DND-41 (cell line): ENCODE results near the gene NPPA.

ENCODE experiments used
- ATAC-seq: fragments of 200-7000 bp; cut with Tn5 transposase; 3 replicates; pipeline ENCODE4 v1.9.1; 2021; ENCODE audit warnings: low read depth; ENCODE audit not compliant: insufficient read depth
- DNase-seq: peaks from one replicate; pipeline ENCODE4 v3.0.0-alpha.2; 2020
- H2AFZ ChIP-seq: 2 replicates; pipeline ENCODE4 v1.6.0; 2012; ENCODE audit warnings: low read depth, low read length
- H3K27ac ChIP-seq: 2 replicates; pipeline ENCODE4 v1.5.1; 2012; ENCODE audit warnings: low read length, inconsistent platforms
- H3K27me3 ChIP-seq: fragments of 200-600 bp; sonication (generic); 2 replicates; pipeline ENCODE4 v1.6.0; 2012; ENCODE audit warnings: low read length, mild to moderate bottlenecking, inconsistent platforms; ENCODE audit not compliant: insufficient read depth, poor library complexity
- H3K36me3 ChIP-seq: 2 replicates; pipeline ENCODE4 v1.5.1; 2012; ENCODE audit warnings: low read length, inconsistent platforms; ENCODE audit not compliant: insufficient read depth
- H3K4me1 ChIP-seq: 2 replicates; pipeline ENCODE4 v1.5.1; 2012; ENCODE audit warnings: mild to moderate bottlenecking, low read length; ENCODE audit not compliant: insufficient read depth
- H3K4me2 ChIP-seq: 2 replicates; pipeline ENCODE4 v1.6.0; 2012; ENCODE audit warnings: mild to moderate bottlenecking, moderate library complexity, low read length, inconsistent platforms; ENCODE audit not compliant: insufficient read depth
- H3K4me3 ChIP-seq, 2 experiments: fragments of 200-600 bp in 1 of 2; shearing (Covaris generic) in 1 of 2; 2 replicates each; pipeline ENCODE4 v1.5.1; 2012 to 2016; ENCODE audit warnings: inconsistent platforms in 2 of 2, low read length in 2 of 2, mild to moderate bottlenecking in 2 of 2, low read depth in 1 of 2, moderate library complexity in 1 of 2
- H3K79me2 ChIP-seq: 2 replicates; pipeline ENCODE4 v1.6.0; 2012; ENCODE audit warnings: low read length, inconsistent platforms; ENCODE audit not compliant: insufficient read depth
- H3K9ac ChIP-seq: 2 replicates; pipeline ENCODE4 v1.6.0; 2012; ENCODE audit warnings: low read depth, mild to moderate bottlenecking, inconsistent platforms, low read length, moderate library complexity
- H3K9me3 ChIP-seq: 2 replicates; pipeline ENCODE4 v1.5.1; 2012; ENCODE audit warnings: low read length, moderate library complexity, mild to moderate bottlenecking, inconsistent platforms; ENCODE audit not compliant: insufficient read depth, severe bottlenecking
- H4K20me1 ChIP-seq: 2 replicates; pipeline ENCODE4 v1.6.0; 2012; ENCODE audit warnings: low read length; ENCODE audit not compliant: insufficient read depth
- EZH2 ChIP-seq: IDR thresholded peaks from 3 replicates; pipeline ENCODE4 v1.6.1; 2012; ENCODE audit warnings: borderline replicate concordance, low read depth, mild to moderate bottlenecking, moderate library complexity, low read length, inconsistent platforms; ENCODE audit not compliant: severe bottlenecking
- TF ChIP-seq, protein P1 (sequence below): IDR thresholded peaks from 2 replicates; pipeline ENCODE4 v1.5.1; 2012; ENCODE audit warnings: borderline replicate concordance, low read length, moderate library complexity, mild to moderate bottlenecking; ENCODE audit not compliant: poor library complexity, severe bottlenecking; ENCODE audit errors: extremely low read depth

NPPA gene

DNA sequence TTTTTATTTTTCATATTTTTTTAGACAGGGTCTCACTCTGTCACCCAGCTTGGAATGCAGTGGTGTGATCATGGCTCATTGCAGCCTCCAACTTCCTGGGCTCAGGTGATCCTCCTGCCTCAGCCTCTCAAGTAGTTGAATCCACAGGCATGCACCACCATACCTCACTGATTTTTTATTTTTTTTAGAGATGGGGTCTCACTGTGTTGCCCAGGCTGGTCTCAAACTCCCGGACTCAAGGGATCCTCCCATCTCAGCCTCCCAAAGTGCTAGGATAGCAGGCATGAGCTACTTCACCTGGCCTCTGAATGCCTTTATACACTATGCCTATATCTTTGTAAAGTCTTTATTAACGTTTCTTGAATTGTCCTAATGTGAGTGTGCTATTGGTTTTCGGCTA, 21.5 kb upstream of the NPPA start:
- TF ChIP-seq, protein P1, sequence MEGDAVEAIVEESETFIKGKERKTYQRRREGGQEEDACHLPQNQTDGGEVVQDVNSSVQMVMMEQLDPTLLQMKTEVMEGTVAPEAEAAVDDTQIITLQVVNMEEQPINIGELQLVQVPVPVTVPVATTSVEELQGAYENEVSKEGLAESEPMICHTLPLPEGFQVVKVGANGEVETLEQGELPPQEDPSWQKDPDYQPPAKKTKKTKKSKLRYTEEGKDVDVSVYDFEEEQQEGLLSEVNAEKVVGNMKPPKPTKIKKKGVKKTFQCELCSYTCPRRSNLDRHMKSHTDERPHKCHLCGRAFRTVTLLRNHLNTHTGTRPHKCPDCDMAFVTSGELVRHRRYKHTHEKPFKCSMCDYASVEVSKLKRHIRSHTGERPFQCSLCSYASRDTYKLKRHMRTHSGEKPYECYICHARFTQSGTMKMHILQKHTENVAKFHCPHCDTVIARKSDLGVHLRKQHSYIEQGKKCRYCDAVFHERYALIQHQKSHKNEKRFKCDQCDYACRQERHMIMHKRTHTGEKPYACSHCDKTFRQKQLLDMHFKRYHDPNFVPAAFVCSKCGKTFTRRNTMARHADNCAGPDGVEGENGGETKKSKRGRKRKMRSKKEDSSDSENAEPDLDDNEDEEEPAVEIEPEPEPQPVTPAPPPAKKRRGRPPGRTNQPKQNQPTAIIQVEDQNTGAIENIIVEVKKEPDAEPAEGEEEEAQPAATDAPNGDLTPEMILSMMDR: no peak
- no peak for TF ChIP-seq EZH2
- H3K27ac ChIP-seq: no peak overlapping the region
- H2AFZ ChIP-seq: no peak overlapping the region
- H3K27me3 ChIP-seq: no peaks in the 10 kb centered on the region
- no peaks in the 10 kb centered on the region for H3K9me3 ChIP-seq
- no peak overlapping the region for H3K9ac ChIP-seq
- 0 out of 2 replicates have a peak, but pooled peaks cover 4% of the 10 kb centered on the region for H4K20me1 ChIP-seq
- H3K4me3 ChIP-seq: no peak overlapping the region
- H3K79me2 ChIP-seq: no peaks in the 10 kb centered on the region
- no peaks in the 10 kb centered on the region for H3K36me3 ChIP-seq
- ATAC-seq (no peak), DNase-seq (no peak)
- no peaks in the 10 kb centered on the region for H3K4me1 ChIP-seq
- H3K4me2 ChIP-seq: no peak overlapping the region

DNA sequence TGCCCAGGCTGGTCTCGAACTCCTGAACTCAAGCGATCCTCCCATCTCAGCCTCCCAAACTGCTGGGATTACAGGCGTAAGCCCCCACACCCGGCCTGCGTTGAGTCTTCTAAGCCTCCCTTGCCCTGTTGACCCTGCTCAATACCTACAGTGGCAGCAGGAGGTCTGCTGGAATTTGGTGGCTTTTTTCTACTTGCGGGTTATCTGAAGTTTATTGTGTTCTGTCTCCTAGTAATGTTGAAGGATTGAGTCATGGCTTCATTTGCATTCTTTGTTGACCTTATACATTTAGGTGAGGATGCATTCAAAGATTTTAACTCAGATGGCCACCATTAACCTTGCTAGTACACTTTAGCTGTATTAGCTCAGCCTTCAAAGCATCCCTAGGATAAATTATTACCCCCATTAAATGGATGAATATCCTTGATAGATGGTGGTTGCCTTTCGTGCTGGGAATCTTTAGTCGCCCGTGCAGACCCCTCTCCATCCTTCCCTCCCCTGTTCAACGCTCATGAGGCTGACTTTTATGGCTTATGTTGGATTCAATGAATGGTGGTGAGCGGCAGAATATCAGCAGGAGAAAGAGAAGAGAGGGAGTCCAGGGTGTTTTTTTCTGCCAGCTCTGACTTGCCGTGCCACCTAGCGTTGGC, 20.9 kb upstream of the NPPA start:
- Histone ChIP-seq H3K27me3 (no peaks in the 10 kb centered on the region), H3K79me2 (no peaks in the 10 kb centered on the region), H3K9ac (no peak overlapping the region), H4K20me1 (0 out of 2 replicates have a peak, but pooled peaks cover 4% of the 10 kb centered on the region), H3K4me3 (no peak overlapping the region), H3K4me1 (no peaks in the 10 kb centered on the region), H3K36me3 (no peaks in the 10 kb centered on the region), H2AFZ (no peak overlapping the region), H3K4me2 (no peak overlapping the region), H3K9me3 (no peaks in the 10 kb centered on the region), H3K27ac (no peak overlapping the region)
- no peak for TF ChIP-seq EZH2
- TF ChIP-seq, protein P1: no peak
- DNase-seq (no peak), ATAC-seq (no peak)

DNA sequence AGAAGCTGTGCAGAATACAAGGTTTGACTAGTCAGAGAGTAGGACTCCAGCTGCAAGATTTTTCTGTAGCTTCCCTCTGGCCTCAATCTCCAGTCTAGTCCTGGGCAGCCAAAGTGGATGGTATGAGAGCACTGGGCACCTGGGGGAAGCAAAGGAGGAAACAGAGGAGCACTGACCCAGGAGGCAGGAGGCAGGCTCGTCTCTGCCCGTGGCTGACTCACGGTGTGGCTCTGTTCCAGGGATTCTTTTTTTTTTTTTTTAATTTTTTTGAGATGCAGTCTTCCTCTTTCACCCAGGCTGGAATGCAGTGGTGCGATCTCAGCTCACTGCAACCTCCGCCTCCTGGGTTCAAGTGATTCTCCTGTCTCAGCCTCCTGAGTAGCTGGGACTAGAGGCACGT, 15.3 kb upstream of the NPPA start:
- Histone ChIP-seq H4K20me1 (peaks cover 18% of the 10 kb centered on the region), H3K9me3 (no peaks in the 10 kb centered on the region), H3K79me2 (no peaks in the 10 kb centered on the region), H3K27ac (no peak overlapping the region), H3K4me3 (no peak overlapping the region), H3K27me3 (no peaks in the 10 kb centered on the region), H3K4me1 (peaks cover 5% of the 10 kb centered on the region; the same call in 1 of the 2 replicates), H3K4me2 (no peak overlapping the region), H2AFZ (no peak overlapping the region), H3K36me3 (no peaks in the 10 kb centered on the region), H3K9ac (no peak overlapping the region)
- TF ChIP-seq, protein P1: no peak
- ATAC-seq (no peak), DNase-seq (no peak)
